Activated CD8-positive, alpha-beta memory T cell treated with anti-CD3 and anti-CD28 coated beads for 48 hours (primary cell): Measurements from ENCODE around the gene CYFIP1.
"Not testable (repeated sequence)": the region's sequence is repeated elsewhere in the genome, so short reads cannot be mapped to it uniquely, and the experiment has no call there.

ENCODE experiments used
- DNase-seq, 3 experiments: peaks; one replicate each; pipeline ENCODE4 v3.0.0-alpha.2; 2020; ENCODE audit warnings: low read depth in 2 of 3, low spot score in 2 of 3

Gene CYFIP1

DNA sequence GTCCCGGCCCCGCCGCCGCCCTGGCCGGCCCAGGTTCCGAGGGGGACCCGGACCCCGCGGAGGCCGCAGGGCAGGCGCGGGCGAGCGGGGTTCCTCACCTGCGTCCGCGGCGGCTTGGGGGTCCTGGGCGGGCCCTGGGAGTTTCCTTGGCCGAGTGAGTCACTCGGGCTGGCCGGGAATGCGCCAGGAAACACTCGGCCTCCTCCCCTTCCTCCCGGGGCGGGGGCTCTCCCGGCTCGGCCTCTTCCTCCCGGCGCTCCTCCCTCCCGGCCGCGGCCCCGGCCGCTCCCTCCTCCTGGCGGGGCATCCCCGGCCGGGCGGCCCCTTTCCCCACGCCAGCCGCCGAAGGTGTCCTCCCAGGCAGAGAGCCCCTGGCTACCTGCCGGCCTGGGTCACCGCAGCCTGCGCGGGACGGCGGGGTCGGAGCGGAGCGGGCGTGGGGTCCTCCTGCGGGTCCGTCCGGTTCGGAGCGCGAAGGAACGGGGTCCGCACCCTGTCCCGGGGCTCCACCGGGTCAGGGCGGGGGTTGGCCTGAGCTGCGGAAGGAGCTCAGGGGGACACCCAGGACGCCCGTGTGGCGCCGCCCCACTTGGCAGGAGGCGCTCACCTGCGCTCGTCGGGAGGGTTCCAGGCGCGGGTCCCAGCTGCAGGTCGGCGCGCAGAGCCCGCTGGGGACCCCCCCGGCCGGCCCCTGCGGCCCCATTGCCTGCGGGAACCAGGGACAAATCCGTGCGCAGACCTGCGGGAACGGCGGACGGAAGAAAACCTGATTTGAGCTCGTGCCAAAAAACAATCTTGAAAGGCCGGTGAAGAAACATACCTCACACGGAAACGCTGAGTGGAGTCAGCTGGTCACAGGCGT lies at the start of gene CYFIP1:
TSS of gene CYFIP1 (minus strand) at position 180 of the 862 bp plus-strand sequence. CDS start 33,083 bp downstream, outside the sequence.
- DNase-seq: peak in 2 of 3 experiments; percentile 8 to 9

DNA sequence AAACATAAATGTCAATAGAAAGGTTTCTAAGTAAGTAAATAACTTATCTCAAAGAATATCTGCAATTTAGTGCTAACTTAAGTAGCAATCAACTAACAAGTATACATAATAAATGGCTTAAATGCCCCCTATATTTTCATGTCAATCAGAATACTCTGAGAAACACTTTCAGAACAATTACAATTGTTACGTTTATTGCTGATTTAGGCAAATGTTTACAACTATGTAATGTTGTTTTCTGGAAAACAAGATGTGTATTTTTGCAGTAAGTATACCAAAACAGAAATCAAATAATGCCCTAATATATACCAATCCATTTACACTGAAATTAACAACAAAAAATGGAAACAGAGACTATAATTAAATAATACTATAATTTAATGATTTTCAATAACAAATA lies 46.0 kb upstream of the CYFIP1 start:
- DNase-seq: no peak

DNA sequence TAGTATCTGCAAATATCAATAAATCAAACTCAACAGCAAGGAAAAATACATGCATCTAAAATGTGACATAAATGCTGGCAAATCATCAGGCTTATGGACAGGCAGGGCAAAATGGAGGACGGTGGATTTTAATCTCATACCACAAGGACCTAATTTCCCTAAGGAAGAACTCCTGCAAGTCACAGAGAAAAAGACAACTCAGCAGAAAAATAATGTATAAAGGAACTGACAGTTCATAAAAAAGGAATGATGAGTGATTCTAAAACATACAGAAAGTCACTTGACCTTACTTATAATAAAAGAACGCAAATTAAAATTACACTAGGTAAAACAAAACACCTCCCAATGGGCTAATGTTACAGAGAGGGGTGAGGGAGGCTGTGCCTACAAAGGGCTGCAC lies 42.0 kb upstream of the CYFIP1 start:
- DNase-seq: no peak

DNA sequence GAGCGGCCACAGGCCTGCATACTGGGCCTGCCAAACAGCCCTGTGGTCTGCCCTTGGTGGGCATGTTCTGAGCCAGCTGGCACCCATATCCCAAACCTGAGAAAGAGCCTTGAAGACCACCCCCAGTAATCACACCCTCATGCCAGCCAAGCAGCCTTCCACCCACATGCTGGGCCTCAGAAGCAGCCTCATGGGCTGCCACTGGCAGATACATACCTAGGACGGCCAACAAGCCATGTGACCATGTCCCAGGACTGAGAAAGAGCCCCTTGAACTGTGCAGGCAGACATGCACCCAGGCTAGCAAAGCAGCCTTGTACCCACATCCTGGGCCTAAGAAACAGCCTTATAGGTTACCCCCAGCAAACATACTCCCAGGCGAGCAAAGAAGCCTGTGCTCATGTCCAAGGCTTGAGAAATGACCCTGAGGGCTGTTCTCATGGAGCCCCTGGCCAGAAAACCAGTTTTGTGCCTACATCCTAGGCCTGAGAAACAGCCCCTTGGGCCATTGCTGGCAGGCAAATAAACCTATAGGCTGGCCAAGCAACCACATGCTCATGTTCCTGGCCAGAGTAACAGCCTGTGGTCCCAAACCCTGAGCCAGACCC lies 34.3 kb upstream of the CYFIP1 start:
- no peak for DNase-seq

DNA sequence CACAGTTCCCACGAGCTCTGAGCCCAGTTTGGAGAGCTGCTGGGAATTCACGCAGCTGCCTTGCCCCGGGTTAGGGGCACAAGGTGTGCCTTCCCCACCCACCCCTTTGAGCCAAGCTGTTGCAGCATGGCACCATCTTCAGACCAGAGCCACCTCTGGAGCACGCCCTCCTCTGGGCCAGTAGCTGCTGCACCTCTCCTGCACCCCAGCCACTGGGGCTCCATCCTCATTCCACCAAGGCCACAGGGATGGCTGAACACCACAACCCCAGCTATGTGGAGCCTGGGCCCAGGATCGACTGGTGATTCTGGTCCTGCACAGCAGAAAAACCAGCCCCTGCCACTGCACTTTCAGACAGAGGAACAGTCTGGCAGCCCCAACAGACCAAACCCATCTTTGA lies 33.5 kb upstream of the CYFIP1 start:
- DNase-seq: no peak

DNA sequence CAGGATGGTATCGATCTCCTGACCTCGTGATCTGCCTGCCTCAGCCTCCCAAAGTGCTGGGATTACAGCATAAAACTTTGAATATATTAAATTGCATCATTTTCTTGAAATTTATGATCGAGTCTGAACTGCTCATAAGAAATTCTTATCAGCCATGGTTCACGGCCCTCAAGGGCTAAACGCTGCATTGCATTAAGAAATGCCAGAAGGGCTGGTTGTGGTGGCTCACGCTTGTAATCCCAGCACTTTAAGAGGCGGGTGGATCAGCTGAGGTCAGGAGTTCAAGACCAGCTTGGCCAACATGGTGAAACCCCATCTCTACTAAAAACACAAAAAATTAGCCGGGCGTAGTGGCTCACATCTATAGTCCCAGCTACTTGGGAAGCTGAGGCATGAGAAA lies 32.4 kb upstream of the CYFIP1 start:
- not testable (repeated sequence) for DNase-seq

DNA sequence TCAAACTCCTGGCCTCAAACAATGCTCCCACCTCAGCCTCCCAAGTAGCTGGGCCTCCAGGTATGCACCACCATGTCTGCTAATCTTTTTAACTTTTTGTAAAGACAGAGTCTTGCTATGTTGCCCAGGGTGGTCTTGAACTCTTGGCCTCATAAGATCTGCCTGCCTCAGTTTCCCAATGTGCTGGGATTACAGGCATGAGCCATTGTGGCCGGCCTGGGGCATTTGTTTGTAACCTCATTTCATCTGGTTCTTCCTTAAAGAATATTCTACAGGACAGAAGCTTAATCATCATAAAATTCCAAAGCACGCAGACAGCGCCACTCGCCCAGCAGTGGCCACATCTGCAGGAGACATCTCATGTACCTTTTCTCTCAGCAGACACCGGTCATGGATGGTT lies 23.6 kb upstream of the CYFIP1 start:
- no peak for DNase-seq

DNA sequence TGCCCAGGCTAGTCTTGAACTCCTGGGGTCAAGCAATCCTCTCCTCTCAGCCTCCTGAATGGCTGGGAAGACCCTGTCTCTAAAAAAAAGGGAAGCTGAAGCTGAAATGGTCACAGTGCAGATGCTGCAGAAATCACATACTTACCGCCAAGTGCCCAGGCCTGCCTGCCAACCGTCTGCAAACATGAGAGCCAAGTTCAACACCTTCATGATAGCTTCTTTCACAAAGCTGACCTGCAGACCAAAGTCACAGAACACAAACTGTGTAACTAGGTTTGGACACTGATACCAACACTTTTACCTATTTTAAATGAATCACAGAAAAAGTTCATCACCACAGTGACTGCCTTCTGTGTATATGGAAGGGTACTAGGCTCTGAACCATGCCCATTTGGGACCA lies 22.8 kb upstream of the CYFIP1 start:
- DNase-seq: no peak

DNA sequence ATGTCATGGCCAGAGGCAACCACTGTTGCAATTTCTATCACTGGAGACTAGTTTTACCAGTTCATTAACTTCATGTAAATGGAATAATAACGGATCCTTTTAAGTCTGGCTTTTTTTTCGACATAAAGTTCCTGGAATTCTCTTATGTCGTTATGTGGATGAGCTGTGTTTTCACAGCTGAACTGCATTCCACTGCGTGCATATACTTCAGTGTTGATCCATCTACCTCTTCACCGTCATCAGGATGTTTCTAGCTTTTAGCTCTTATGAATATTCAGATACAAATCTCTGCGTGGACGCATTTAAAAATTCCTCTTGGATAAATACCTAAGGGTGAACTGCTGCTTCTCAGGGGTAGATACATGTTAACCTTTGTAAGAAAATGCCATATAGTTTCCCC lies 15.6 kb upstream of the CYFIP1 start:
- no peak for DNase-seq

DNA sequence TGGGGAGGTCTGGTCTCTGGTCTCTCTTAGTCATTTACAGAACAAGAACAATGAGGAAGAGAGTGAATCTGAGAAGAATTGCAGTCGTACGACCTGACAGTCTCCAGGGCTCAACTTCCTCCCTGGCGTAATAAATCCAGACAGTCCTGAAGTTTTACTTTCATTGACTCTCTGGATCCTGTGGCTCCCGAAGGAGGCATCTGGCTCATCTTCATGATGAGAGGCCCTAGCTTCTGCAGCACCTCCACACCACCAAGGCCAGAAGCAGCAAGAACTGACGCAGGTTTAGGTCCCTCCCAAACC lies 11.8 kb upstream of the CYFIP1 start:
- DNase-seq: no peak

DNA sequence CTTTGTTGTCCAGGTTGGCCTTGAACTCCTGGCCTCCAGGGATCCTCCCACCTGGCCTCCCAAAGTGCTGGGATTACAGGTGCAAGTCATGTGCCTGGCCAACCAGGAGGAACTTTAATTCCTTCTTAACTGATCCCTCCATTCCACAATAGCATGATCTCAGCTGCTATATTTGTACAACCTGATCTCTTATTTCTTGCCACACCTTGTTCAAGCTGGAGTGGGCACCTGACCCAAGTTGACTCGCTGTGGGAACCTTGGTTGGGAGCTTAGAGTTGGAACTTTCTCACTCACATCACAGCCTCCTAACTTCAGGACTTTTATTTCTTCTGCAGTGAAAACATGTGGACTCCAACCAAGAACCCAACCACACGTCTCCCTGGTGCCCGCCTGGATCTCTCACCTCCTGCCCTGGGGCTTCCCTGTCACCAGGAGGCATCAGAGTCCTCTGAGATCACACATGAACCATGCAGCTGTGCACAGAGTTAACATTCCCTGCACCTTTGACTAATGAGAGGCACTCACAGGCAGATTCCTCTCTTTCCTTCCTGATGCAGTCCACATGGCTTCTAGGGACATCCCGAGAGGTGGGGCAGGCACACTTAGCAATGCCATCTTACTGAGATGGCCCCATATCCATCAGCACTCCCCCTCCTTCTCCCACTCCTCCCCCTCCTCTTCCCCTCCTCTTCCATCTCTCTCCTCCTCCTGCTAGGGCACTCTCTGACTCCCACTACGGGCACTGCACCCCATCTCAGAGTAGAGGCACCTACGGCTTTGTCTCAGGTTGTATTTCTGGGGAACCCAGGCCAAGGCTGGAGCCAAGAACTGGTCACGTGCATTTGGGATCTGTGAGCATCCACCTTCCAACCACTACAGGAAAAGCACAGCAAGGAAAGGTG lies 9.7 kb upstream of the CYFIP1 start:
- DNase-seq: no peak

DNA sequence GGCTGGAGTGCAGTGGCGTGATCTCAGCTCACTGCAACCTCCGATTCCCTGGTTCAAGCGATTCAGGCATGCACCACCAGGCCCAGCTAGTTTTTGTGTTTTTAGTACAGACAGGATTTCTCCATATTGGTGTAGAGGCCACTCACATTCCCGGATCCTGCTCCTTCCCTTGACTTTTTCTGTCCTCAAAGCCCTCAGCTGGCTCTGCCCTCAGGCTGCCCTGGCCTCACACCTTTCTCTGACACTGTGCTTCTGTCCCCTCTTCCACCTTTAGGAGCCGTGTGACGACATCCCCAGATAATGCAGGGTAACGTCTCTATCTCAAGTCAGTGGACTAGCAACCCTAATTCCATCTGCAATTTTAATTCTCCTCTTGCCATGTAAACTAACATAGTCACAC lies 8.6 kb upstream of the CYFIP1 start:
- no peak for DNase-seq

DNA sequence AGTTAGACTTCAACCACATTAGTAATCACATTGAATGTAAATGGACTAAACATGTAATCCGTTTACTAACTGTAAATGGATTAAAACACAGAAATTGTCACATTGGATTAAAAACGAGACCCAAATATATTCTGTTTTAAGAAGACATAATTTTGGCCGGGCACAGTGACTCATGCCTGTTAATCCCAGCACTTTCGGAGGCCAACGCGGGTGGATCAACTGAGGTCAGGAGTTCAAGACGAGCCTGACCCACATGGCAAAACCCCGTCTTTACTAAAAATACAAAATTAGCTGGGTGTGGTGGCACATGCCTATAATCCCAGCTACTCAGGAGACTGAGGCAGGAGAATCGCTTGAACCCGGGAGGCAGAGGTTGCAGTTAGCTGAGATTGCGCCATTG lies 1.8 kb upstream of the CYFIP1 start:
- not testable (repeated sequence) for DNase-seq

DNA sequence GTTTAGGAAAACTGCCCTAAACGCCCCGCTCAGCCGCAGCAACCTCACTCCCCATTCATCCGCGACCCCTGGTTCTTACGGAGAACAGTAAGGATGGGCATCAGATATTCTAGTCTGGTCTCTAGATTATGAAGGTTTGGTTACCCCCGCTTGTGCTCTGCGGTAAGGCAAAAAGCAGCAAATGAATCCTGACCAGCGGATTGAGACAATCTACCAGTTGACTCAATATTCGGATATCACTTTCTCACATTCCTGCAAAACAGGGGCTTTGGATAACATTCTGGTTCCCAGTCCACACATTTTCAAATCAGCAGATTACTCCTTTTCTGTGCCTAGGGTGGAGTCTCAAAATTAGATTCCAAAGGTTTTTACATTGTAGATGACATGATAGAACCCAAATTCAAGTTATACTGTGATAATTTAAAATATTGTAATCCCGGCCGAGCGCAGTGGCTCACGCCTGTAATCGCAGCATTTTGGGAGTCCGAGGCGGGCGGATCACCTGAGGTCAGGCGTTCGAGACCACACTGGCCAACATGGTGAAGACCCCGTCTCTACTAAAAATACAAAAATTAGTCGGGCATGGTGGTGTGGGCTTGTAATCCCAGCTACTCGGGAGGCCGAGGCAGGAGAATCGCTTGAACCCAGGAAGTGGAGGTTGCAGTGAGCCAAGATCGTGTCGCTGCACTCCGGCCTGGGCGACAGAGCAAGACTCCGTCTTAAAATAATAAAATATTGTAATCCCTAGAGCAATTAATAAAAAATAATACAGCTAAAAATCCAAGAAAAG lies 1.1 kb upstream of the CYFIP1 start:
- no peak for DNase-seq

DNA sequence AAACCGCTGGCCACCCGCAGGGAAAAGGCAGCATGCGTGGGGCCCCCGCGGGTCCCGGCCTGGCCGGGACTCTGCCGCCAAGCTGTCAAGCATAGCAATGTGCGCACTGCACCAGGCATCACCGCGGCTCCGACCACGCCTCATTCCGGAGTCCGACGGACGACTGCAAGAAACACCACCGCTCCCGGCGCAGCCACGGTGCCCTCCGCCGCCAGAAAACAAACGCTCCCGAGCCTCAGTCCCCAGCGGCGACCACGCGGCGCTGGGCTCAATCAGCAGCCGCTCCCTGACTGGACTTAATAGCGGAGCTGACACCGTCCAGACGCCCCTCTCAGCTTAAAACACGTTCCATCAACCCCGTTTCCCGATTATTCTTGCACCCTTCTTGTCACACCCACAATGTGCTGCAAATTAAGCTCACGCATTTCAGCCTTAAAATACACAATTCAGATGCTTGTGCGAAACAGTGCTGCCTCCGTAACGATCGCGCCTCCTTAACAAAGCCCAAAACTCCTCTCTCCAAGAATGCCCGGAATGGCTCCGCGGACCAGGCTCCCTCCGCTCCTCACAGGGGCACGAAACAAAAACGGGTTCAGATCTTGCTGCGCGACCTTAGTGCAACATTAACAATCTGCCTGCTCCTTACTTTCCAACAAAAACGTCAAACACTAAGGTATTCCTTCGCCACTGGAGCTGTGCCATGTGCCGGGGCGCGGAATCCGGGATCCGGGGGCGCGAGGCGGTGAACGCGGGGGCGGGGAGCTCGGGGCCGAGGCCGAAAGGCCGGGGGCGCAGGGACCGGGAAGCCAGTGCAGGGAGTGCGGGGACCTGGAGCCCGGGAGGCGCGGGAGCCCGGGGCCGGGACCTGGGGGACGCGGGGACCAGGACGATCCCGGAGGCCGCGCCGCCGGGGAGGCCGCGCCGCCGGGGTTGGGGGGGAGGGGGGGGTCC lies 655 bp downstream of the CYFIP1 start:
- DNase-seq: peak in 2 of 3 experiments; percentile 23 to 25

DNA sequence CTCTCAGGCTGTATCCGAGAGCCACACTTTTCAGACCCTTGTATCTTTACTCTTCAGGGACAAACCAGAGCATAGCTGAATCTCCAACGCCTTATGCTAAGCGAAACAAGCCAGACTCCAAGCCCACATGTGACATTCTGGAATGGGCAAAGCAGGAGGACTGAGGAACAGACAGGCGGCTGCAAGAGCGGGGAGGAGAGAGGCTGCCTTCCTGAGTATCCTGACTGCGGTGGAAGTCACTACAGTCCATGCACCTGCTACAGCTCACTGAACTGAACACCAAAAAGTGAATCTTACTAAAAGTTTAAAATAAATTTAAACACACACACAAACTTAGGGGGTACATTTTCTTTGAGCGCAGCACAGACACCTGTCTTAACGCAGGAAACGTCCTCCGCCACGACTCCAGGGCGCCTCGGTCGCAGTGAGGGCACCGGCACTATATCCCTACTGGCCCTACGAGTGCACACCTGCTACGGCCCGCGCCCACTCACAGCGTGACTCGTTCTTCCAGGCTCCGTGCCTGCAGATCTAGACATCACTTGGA lies 1.4 kb downstream of the CYFIP1 start:
- DNase-seq: no peak

DNA sequence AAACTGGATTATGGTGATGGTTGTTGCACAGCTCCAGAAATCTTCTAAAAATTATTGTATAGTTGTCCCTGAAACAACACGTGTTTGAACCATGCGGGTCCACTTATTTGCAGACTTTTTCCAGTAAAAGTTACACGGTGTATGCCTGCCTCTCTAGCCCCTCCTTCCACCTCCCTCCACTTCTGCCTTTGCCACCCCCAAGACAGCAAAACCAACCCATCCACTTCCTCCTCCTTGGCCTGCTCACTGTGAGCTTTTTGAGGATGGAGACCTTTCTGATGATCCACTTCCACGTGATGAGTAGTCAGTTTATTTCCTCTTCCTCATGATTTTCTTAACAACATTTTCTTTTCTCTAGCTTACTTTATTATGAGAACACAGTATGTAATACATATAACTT lies 5.4 kb downstream of the CYFIP1 start:
- no peak for DNase-seq

DNA sequence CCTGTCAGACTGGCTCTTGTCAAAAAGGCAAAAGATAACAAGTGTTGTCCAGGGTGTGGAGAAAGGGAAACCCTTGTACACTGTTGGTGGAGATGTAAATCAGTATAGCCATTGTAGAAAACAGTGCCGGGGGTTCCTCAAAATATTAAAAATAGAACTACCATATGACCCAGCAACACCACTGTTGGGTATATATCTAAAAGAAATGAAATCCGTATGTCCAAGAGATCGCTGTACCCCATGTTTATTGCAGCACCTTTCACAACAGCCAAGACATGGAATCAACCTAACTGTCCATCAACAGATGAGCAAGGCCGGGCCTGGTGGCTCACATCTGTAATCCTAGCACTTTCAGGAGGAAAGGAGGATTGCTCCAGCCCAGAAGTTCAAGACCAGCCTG lies 6.2 kb downstream of the CYFIP1 start:
- DNase-seq: no peak

DNA sequence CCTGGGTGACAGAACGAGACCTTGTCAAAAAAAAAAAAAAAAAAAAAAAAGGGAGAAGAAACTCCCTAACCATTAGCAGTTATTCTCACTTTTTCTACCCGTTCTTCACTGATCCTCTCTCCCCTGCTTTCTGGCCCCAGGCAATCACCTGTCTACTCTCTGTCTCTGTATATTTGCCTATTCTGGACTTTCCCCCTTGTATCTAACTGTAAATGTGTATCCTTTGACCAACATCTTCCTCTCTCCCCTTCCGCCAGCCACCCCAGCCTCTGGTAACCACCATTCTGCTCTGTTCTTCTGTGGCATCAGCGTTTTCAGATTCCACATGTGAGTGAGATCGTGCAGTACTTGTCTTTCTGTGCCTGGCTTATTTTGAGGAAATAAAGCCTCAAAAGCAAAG lies 6.9 kb downstream of the CYFIP1 start:
- DNase-seq: no peak

DNA sequence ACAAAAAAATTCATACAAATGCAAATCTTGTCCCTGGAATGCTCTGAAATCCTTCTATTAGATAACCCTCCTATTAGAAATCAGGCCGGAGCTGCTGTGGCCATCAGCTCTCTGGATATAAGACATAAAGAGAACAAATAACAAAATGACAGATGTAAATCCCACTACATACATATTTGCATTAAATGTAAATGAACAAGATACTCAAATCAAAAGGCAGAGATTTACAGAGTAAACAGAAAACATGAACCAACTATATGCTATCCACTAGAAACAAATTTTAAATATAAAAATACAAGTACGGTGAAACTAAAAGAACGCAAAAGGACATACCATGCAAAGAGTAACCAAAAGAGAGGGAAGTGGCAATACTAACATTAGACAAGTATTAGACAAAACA lies 10.7 kb downstream of the CYFIP1 start:
- DNase-seq: no peak
